Measurements from ENCODE around the gene CD28. TPM values are rescaled to one million over a fixed set of nuclear protein-coding genes. Genes with fewer than 3 reads are reported as not detected.

Gene CD28
- total RNA-seq, 2 donors from 2014 or later, result 0.05 to 0.51 TPM

DNA sequence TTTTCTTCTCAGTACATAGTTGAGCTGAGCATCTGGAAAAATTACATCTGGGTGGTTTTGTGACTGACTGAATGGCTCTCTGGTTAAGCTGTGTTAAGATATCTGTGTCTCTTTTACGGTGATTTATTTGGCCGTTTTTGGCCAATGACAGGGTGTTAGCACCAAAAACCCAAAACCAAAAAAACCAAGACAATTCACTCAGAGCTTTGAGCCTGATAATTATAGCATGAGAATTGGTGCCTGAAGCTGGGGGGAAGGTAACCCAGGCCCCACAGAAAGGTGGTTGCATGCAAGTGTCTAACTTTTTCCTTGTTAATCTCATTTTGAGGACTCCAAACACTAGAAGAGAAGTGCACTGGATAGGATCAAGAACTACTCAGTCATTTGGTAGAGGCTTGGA lies 4.5 kb downstream of the CD28 start:
- no peak for DNase-seq (ENCODE audit: low spot score)
- H3K4me3 ChIP-seq, result no peak overlapping the region
- WGBS, result 53% methylated on average over 2 of the region's 2 CpGs

DNA sequence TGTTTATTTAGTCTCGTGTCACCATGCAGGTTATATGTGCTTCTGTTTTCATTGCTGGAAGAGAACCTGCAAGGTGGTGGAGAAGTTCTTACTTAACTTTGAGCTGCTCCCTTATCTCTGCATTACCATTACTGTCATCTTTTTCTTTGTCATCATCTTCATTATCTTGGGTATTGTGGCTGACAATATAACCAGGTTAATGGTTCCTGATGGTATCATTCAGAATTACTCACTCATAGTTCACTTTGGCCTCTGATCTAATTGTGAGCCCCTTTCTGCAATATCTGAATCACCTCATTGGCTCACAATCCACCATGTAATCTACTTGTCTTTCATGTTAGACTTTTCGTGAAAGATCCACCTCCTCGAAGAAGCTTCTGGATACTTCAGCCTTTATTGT lies 5.0 kb downstream of the CD28 start:
- Histone ChIP-seq H3K36me3 (no peaks in the 10 kb centered on the region), H3K27ac (no peak overlapping the region), H3K9me3 (no peaks in the 10 kb centered on the region), H3K4me1 (replicated peaks) (no peaks in the 10 kb centered on the region), H3K4me3 (no peak overlapping the region), H3K27me3 (replicated peaks; ENCODE audit: insufficient read depth) (no peaks in the 10 kb centered on the region)
- intact Hi-C loops (cut with DNase I), result no loop called here
- no peak for DNase-seq (ENCODE audit: low spot score)
- no peak for TF ChIP-seq POLR2A (IDR thresholded peaks at IDR 0.05)
- TF ChIP-seq CTCF (IDR thresholded peaks at IDR 0.05), result no peak
- no peak for TF ChIP-seq POLR2AphosphoS5 (IDR thresholded peaks at IDR 0.05)
- WGBS, result 79% methylated on average over 3 of the region's 3 CpGs

More for the DNA sequence above, 4.5 kb downstream of the CD28 start:
- intact Hi-C loops (cut with DNase I), result no loop called here
- Histone ChIP-seq H3K27ac (no peak overlapping the region), H3K27me3 (replicated peaks; ENCODE audit: insufficient read depth) (no peaks in the 10 kb centered on the region), H3K9me3 (no peaks in the 10 kb centered on the region), H3K36me3 (no peaks in the 10 kb centered on the region), H3K4me1 (replicated peaks) (no peaks in the 10 kb centered on the region)
- TF ChIP-seq POLR2A (IDR thresholded peaks at IDR 0.05), result no peak
- no peak for TF ChIP-seq CTCF (IDR thresholded peaks at IDR 0.05)
- TF ChIP-seq POLR2AphosphoS5 (IDR thresholded peaks at IDR 0.05), result no peak

DNA sequence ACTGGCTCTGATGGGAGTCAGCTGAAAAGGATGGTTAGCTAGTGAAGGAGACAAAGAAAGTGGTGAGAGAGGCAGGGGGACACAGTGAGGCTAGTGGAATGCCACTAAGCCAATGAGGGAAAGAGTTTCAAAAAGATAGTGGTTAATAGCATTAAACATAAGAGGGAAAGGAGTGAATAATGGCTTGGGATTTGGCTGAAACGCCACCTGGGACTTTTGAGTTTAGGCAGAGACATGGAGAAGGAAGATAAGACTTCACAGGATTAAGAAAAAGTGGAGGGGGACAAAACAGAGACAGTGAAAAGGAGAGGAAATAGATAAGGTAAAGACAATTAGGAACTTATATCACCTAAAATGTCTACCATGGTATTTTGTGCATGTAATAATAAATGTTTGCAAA lies 6.9 kb downstream of the CD28 start:
- H3K4me1 ChIP-seq (replicated peaks), result no peaks in the 10 kb centered on the region
- H3K4me3 ChIP-seq, result no peak overlapping the region
- DNase-seq (ENCODE audit: low spot score), result no peak
- WGBS, result 91% methylated on average over 1 of the region's 1 CpG
- TF ChIP-seq POLR2A (IDR thresholded peaks at IDR 0.05) (no peak), POLR2AphosphoS5 (IDR thresholded peaks at IDR 0.05) (no peak), CTCF (IDR thresholded peaks at IDR 0.05) (no peak)
- intact Hi-C loops (cut with DNase I), result no loop called here
- no peaks in the 10 kb centered on the region for H3K27me3 ChIP-seq (replicated peaks; ENCODE audit: insufficient read depth)
- H3K27ac ChIP-seq, result no peak overlapping the region
- no peaks in the 10 kb centered on the region for H3K36me3 ChIP-seq
- H3K9me3 ChIP-seq, result no peaks in the 10 kb centered on the region

DNA sequence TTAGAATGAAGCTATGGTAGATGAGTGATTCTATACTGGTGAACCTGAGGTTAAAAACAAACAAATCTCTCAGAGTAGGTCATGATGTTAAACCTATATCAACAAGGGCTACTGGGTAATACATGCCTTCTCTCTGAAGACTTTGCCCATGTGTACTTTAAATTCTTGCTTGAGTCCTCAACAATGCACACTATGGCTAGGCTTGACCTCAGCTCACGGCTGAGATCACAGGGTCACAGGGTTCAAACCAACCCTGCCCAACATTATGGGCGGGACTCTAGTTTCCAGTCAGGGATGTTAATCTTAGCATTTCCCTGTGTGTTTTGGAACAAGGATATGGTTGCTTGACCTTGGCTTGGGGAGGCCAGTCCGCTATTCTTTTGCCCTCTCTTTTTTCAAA lies 7.7 kb downstream of the CD28 start:
- WGBS, result 84% methylated on average over 3 of the region's 3 CpGs
- DNase-seq (ENCODE audit: low spot score), result no peak
- Histone ChIP-seq H3K27me3 (replicated peaks; ENCODE audit: insufficient read depth) (no peaks in the 10 kb centered on the region), H3K36me3 (no peaks in the 10 kb centered on the region), H3K4me3 (no peak overlapping the region), H3K9me3 (no peaks in the 10 kb centered on the region), H3K4me1 (replicated peaks) (no peaks in the 10 kb centered on the region), H3K27ac (no peak overlapping the region)
- intact Hi-C loops (cut with DNase I), result no loop called here
- TF ChIP-seq CTCF (IDR thresholded peaks at IDR 0.05), result no peak
- no peak for TF ChIP-seq POLR2A (IDR thresholded peaks at IDR 0.05)
- no peak for TF ChIP-seq POLR2AphosphoS5 (IDR thresholded peaks at IDR 0.05)

GRCh38 chr2:203715744-203716143 lies 9.3 kb downstream of the CD28 start:
- TF ChIP-seq CTCF (IDR thresholded peaks at IDR 0.05) (no peak), POLR2A (IDR thresholded peaks at IDR 0.05) (no peak), POLR2AphosphoS5 (IDR thresholded peaks at IDR 0.05) (no peak)
- 100% methylated on average over 2 of the region's 2 CpGs for WGBS
- Histone ChIP-seq H3K27ac (no peak overlapping the region), H3K4me3 (no peak overlapping the region), H3K9me3 (no peaks in the 10 kb centered on the region), H3K36me3 (no peaks in the 10 kb centered on the region), H3K27me3 (replicated peaks; ENCODE audit: insufficient read depth) (no peaks in the 10 kb centered on the region), H3K4me1 (replicated peaks) (no peaks in the 10 kb centered on the region)
- intact Hi-C loops (cut with DNase I), result no loop called here
- no peak for DNase-seq (ENCODE audit: low spot score)

Measured in prostate gland (tissue), 2 donors.